CD4-positive, alpha-beta T cell treated with Interferon alpha-2 for 1 hour (primary cell): ENCODE measurements around the gene ZCWPW1.

Experiments
- DNase-seq, 2 donors: peaks; one replicate each; pipeline ENCODE4 v3.0.0-alpha.2; 2020 to 2022

The ZCWPW1 gene

GRCh38 chr7:100351657-100352058, 76.8 kb downstream of the ZCWPW1 start:
- DNase-seq, result no peak
